ENCODE data around the gene ZNF516. TPM values are rescaled to one million over a fixed set of nuclear protein-coding genes. Genes with fewer than 3 reads are reported as not detected.

The ZNF516 gene
- total RNA-seq, 3 donors from 2014 or later: 22.0 to 47.9 (median 23.2) TPM

DNA sequence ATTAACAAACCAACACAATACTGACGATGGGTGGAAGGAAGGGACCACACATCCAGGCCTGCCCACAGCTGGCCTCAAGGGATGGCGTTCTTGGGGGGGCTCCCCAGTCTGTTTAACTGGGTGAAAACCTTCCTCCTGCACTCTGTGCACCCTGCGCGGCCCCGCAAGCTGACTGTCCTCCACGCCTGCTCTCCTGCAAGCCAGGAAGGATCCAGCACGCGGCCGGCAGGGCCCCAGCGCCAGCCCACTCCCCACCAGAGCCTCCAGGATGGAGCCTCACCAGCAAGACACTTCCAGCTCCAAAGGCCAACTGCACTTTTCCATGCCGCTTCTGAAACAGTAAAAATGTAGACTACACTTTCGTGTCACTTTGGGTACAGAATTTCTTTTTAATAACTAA is 135.1 kb downstream of the ZNF516 start:
- H3K4me3 ChIP-seq: no peak overlapping the region
- H3K4me1 ChIP-seq (ENCODE audit: low read depth): no peaks in the 10 kb centered on the region
- intact Hi-C loops (cut with DNase I, micrococcal nuclease): no loop called here
- no peaks in the 10 kb centered on the region for H3K36me3 ChIP-seq (ENCODE audit: low read depth)
- no peak for TF ChIP-seq CTCF (IDR thresholded peaks at IDR 0.05)
- ATAC-seq (no peak), DNase-seq (no peak)
- H3K9me3 ChIP-seq: no peaks in the 10 kb centered on the region

DNA sequence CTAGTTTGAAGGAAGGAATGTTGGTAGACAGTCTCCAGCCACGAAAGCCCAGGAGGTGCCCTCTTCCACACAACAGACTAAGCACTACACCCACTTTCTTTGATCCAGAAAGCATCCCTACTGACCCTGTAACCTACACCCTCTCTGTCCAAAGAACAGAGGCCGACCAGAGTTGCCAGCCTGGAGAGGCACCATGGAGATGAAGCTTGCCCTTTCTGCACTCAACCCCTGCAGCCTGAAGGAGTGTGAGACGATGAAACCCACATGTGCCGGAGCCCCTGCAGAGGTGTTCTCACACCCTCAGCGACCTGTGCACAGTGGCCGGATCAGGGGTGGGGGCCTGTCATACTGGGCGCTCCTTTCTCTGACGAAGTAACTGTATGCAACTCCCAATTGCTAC is 136.3 kb downstream of the ZNF516 start:
- Histone ChIP-seq H3K4me3 (no peak overlapping the region), H3K36me3 (ENCODE audit: low read depth) (no peaks in the 10 kb centered on the region), H3K4me1 (ENCODE audit: low read depth) (no peaks in the 10 kb centered on the region), H3K9me3 (no peaks in the 10 kb centered on the region)
- no peak for ATAC-seq
- DNase-seq: no peak
- intact Hi-C loops (cut with DNase I, micrococcal nuclease): no loop called here
- TF ChIP-seq CTCF (IDR thresholded peaks at IDR 0.05): no peak

DNA sequence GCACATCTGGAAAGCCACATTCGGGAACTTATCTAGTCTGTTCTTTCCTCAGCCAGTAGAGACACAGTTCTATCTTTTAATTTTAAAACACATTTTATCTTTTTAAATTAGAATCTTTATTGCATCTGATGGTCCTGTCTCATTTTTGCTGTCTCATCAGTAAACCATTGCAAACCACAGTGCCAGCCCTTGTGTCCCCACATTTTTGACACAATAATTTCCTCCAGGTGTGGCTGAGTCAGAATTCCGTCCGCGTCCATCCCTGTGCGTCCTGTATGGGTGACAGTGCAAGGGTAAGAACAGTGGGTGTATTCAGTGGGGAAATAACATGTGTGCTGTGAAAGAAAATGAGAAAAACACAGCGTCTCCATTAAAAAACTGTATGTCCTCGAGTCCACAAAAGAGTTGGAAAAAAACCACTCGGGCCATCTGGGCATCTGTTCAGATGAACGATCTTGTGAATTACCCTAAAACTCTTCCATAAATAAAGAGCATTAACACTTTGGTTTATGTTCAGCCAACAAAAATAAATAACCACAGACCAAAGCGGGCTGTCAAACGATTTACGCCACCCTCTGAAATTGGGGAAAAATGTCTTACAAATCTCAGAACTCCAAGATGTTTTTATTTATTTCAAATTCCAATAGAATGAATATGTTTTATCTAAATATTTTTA is 137.3 kb downstream of the ZNF516 start:
- H3K4me3 ChIP-seq: no peak overlapping the region
- H3K4me1 ChIP-seq (ENCODE audit: low read depth): no peaks in the 10 kb centered on the region
- TF ChIP-seq CTCF (IDR thresholded peaks at IDR 0.05): no peak
- DNase-seq: no peak
- ATAC-seq: no peak
- intact Hi-C loops (cut with DNase I, micrococcal nuclease): no loop called here
- H3K36me3 ChIP-seq (ENCODE audit: low read depth): no peaks in the 10 kb centered on the region
- no peaks in the 10 kb centered on the region for H3K9me3 ChIP-seq

DNA sequence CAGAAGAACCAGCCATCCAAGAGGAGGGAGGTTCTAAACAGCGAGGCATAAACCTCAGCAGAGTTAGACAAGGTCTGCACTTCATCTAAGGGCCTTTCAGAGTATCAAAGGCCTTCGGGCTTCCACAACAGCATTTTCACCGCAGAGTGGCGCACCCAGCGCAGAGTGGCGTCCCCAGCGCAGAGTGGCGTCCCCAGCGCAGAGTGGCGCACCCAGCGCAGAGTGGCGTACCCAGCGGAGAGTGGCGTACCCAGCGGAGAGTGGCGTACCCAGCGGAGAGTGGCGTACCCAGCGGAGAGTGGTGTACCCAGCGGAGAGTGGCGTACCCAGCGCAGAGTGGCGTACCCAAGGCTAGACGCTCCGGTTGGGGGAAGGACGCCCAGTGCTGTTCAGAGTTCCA is 137.9 kb downstream of the ZNF516 start:
- no peak for TF ChIP-seq CTCF (IDR thresholded peaks at IDR 0.05)
- DNase-seq: no peak
- Histone ChIP-seq H3K4me1 (ENCODE audit: low read depth) (no peaks in the 10 kb centered on the region), H3K36me3 (ENCODE audit: low read depth) (no peaks in the 10 kb centered on the region), H3K9me3 (no peaks in the 10 kb centered on the region), H3K4me3 (no peak overlapping the region)
- no peak for ATAC-seq
- intact Hi-C loops (cut with DNase I, micrococcal nuclease): no loop called here

GRCh38 chr18:76356666-76357065 is 138.4 kb downstream of the ZNF516 start:
- Histone ChIP-seq H3K4me3 (no peak overlapping the region), H3K9me3 (no peaks in the 10 kb centered on the region), H3K4me1 (ENCODE audit: low read depth) (no peaks in the 10 kb centered on the region), H3K36me3 (ENCODE audit: low read depth) (no peaks in the 10 kb centered on the region)
- intact Hi-C loops (cut with DNase I, micrococcal nuclease): no loop called here
- DNase-seq (no peak), ATAC-seq (no peak)
- TF ChIP-seq CTCF (IDR thresholded peaks at IDR 0.05): no peak

DNA sequence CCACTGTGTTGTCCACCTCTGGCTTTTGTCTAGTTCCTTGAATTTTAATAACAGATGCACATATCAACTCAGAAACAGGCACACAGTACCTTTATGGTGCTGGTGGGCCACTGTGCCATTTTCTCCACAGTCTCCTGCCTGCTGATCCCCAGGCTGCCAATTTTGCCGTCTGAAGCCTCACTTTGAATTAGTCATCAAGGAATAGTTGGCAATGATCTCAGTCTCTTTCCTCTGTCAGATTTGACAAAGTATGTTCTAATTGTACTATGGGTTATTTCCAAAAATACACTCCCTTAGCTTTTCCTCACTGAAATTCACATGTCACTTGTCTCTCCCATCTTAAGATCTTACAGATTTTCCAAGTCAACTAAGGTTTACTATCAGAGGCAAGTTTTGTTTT is 140.7 kb downstream of the ZNF516 start:
- Histone ChIP-seq H3K9me3 (no peaks in the 10 kb centered on the region), H3K4me3 (no peak overlapping the region), H3K36me3 (ENCODE audit: low read depth) (no peaks in the 10 kb centered on the region), H3K4me1 (ENCODE audit: low read depth) (no peaks in the 10 kb centered on the region)
- DNase-seq (no peak), ATAC-seq (no peak)
- TF ChIP-seq CTCF (IDR thresholded peaks at IDR 0.05): no peak
- intact Hi-C loops (cut with DNase I, micrococcal nuclease): no loop called here
